ENCODE measurements around the gene IRF2BP2.

DNA sequence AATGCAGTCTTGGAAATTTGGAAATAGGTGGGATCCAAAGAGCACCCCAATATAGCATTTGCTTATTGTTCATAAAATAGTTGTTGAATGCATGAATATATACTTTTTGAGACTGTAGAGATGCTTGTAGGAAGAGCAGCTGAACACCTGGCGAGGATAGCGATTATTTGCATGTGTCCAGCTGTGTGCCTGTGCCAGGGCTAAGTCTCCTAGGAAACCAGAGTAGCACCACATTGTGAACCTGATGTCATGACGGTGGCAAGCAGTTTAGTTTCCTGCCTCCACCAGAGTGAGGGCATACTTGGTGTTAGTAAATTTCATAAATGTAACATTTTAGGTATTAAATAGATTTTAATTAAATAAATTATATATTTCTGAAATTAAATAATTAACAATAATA is 37.3 kb upstream of the IRF2BP2 start:
- TF ChIP-seq, protein P1, sequence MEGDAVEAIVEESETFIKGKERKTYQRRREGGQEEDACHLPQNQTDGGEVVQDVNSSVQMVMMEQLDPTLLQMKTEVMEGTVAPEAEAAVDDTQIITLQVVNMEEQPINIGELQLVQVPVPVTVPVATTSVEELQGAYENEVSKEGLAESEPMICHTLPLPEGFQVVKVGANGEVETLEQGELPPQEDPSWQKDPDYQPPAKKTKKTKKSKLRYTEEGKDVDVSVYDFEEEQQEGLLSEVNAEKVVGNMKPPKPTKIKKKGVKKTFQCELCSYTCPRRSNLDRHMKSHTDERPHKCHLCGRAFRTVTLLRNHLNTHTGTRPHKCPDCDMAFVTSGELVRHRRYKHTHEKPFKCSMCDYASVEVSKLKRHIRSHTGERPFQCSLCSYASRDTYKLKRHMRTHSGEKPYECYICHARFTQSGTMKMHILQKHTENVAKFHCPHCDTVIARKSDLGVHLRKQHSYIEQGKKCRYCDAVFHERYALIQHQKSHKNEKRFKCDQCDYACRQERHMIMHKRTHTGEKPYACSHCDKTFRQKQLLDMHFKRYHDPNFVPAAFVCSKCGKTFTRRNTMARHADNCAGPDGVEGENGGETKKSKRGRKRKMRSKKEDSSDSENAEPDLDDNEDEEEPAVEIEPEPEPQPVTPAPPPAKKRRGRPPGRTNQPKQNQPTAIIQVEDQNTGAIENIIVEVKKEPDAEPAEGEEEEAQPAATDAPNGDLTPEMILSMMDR (IDR thresholded peaks at IDR 0.05) = no peak
- no peak for TF ChIP-seq POLR2A (IDR thresholded peaks at IDR 0.05)
- TF ChIP-seq EP300 (IDR thresholded peaks at IDR 0.05) = no peak

Measured in tibial nerve (tissue), 4 donors.